Kidney (tissue), 14 donors: ENCODE results near the gene COL10A1. TPM values are rescaled to one million over a fixed set of nuclear protein-coding genes. Genes with fewer than 3 reads are reported as not detected.

ENCODE experiments used
- DNase-seq, 5 donors: peaks; one replicate each; pipeline ENCODE4 v3.0.0-alpha.2; 2013 to 2020
- FAIRE-seq: peaks from 2 replicates; lab custom pipeline; 2012; peaks lifted over from hg19 to GRCh38; lab: Jason Lieb, UNC
- H3K27ac ChIP-seq, 2 donors: one replicate each; pipeline ENCODE4 v1.7.0; 2013; ENCODE audit warnings: low read depth in 2 of 2, low read length in 2 of 2, inconsistent platforms in 1 of 2
- H3K27me3 ChIP-seq: one replicate; pipeline ENCODE4 v1.7.1; 2013; ENCODE audit warnings: low read length, inconsistent platforms; ENCODE audit not compliant: control insufficient read depth, insufficient read depth
- H3K36me3 ChIP-seq, 3 donors: one replicate each; pipeline versions ENCODE4 v1.7.0 to v1.7.1; 2013; ENCODE audit warnings: low read length in 3 of 3, control low read depth in 1 of 3, inconsistent platforms in 1 of 3; ENCODE audit not compliant: insufficient read depth in 3 of 3, control insufficient read depth in 2 of 3
- H3K4me1 ChIP-seq, 3 donors: one replicate each; pipeline versions ENCODE4 v1.7.0 to v1.7.1; 2013; ENCODE audit warnings: low read length in 3 of 3, inconsistent platforms in 1 of 3, low read depth in 1 of 3; ENCODE audit not compliant: control insufficient read depth in 2 of 3, insufficient read depth in 2 of 3
- H3K4me3 ChIP-seq, 3 donors: one replicate each; pipeline versions ENCODE4 v1.7.0 to v1.8.1; 2013; ENCODE audit warnings: low read length in 3 of 3, control low read depth in 1 of 3, inconsistent platforms in 1 of 3
- H3K9ac ChIP-seq, 3 donors: one replicate each; pipeline versions ENCODE4 v1.7.0 to v1.7.1; 2013; ENCODE audit warnings: low read length in 3 of 3, control low read depth in 1 of 3, inconsistent platforms in 1 of 3
- H3K9me3 ChIP-seq, 3 donors: one replicate each; pipeline versions ENCODE4 v1.7.0 to v1.7.1; 2013; ENCODE audit warnings: low read length in 3 of 3, control low read depth in 1 of 3, inconsistent platforms in 1 of 3; ENCODE audit not compliant: control insufficient read depth in 2 of 3, insufficient read depth in 1 of 3
- CTCF ChIP-seq: IDR thresholded peaks from 3 replicates; pipeline ENCODE4 v1.5.1; 2012; ENCODE audit warnings: mild to moderate bottlenecking, moderate library complexity, borderline replicate concordance; ENCODE audit not compliant: insufficient read depth; ENCODE audit errors: extremely low read depth
- intact Hi-C: fragments of 100-400 bp; cut with DNase I; formaldehyde crosslinking; loops from one replicate; pipeline ENCODE4 v1.11.1; 2022
- polyA plus RNA-seq: library from polyadenylated mRNA; stranded (reverse); fragments of 350-450 nt; fragmentation: Illumina TruSeq; extraction: RNeasy Lipid Tissue Mini Kit (QIAGEN cat#74804); gene quantifications from one replicate; pipeline ENCODE4 v1.2.3, GENCODE V29; 2014; ENCODE audit warnings: low read depth, low replicate concordance; ENCODE audit not compliant: insufficient read depth
- total RNA-seq: library from RNA; stranded (reverse); fragmentation: NEBNext Ultra II Directional; extraction: Animal tissue kit (Norgen Biotek cat#: 25700); gene quantifications from one replicate; pipeline ENCODE4 v1.2.1, GENCODE V29; 2021
- donor health status: control.
- donor health status: control.
- donor health status: control.
- donor health status: control.
- donor health status: control.
- donor health status: DM: yes; HTN: yes; CAD: no.
- donor health status: Normal renal cell carcinoma (clear cell type).

Gene COL10A1
- total and polyA plus RNA-seq, 2 donors from 2014 or later = 0.50 TPM; not detected in 1

GRCh38 chr6:116118608-116119007 is 7.3 kb downstream of the COL10A1 start:
- no peak for TF ChIP-seq CTCF
- no peaks in the 10 kb centered on the region for H3K9me3 ChIP-seq
- no peaks in the 10 kb centered on the region for H3K27me3 ChIP-seq
- DNase-seq = no peak
- no peak overlapping the region for H3K4me3 ChIP-seq
- no peak overlapping the region for H3K9ac ChIP-seq
- H3K4me1 ChIP-seq = no peaks in the 10 kb centered on the region
- H3K36me3 ChIP-seq = peaks cover 2 to 29% (median 6%) of the 10 kb centered on the region in 3 donors
- intact Hi-C loops = no loop called here
- no peak overlapping the region for H3K27ac ChIP-seq
- no peak for FAIRE-seq

GRCh38 chr6:116115781-116116180 is 10.2 kb downstream of the COL10A1 start:
- Histone ChIP-seq H3K27ac (no peak overlapping the region), H3K36me3 (peaks cover 3 to 50% (median 16%) of the 10 kb centered on the region in 3 donors), H3K4me1 (no peaks in the 10 kb centered on the region), H3K4me3 (no peak overlapping the region), H3K27me3 (no peaks in the 10 kb centered on the region), H3K9me3 (no peaks in the 10 kb centered on the region), H3K9ac (no peak overlapping the region)
- peak; percentile 83 for FAIRE-seq
- intact Hi-C loops = no loop called here
- DNase-seq = peak in 1 of 5 donors; percentile 8
- TF ChIP-seq CTCF = no peak

GRCh38 chr6:116113386-116113785 is 12.5 kb downstream of the COL10A1 start:
- no peak for TF ChIP-seq CTCF
- Histone ChIP-seq H3K4me3 (no peak overlapping the region), H3K9ac (no peak overlapping the region), H3K27ac (no peak overlapping the region), H3K4me1 (no peaks in the 10 kb centered on the region), H3K36me3 (peaks cover 3 to 68% (median 28%) of the 10 kb centered on the region in 3 donors), H3K27me3 (no peaks in the 10 kb centered on the region), H3K9me3 (no peaks in the 10 kb centered on the region)
- DNase-seq (no peak), FAIRE-seq (no peak)
- intact Hi-C loops = no loop called here
